GM19372 (cell line): Measurements from ENCODE around the gene TREH.

Source experiments
- ATAC-seq: cut with Tn5 transposase; IDR thresholded peaks from one replicate; pipeline ENCODE4 v1.9.1; 2021; ENCODE audit warnings: mild to moderate bottlenecking, low read depth, moderate library complexity; ENCODE audit not compliant: unreplicated experiment

The TREH gene

GRCh38 chr11:118632577-118633318 lies 46.7 kb downstream of the TREH start:
- ATAC-seq: no peak

GRCh38 chr11:118631142-118631909 lies 48.1 kb downstream of the TREH start:
- no peak for ATAC-seq

- ATAC-seq: no peak
These were observed 49.4 kb downstream of the TREH start for GRCh38 chr11:118629761-118630661.

- no peak for ATAC-seq
These were observed 50.4 kb downstream of the TREH start for GRCh38 chr11:118628861-118629549.

- ATAC-seq: no peak
These were observed 51.0 kb downstream of the TREH start for GRCh38 chr11:118628432-118628831.

GRCh38 chr11:118628031-118628430 lies 51.4 kb downstream of the TREH start:
- no peak for ATAC-seq

GRCh38 chr11:118627566-118627965 lies 51.9 kb downstream of the TREH start:
- no peak for ATAC-seq

GRCh38 chr11:118625976-118626375 lies 53.5 kb downstream of the TREH start:
- ATAC-seq: no peak

GRCh38 chr11:118625036-118625690 lies 54.3 kb downstream of the TREH start:
- ATAC-seq: no peak

- ATAC-seq: no peak
These were observed 56.2 kb downstream of the TREH start for GRCh38 chr11:118623269-118623655.

GRCh38 chr11:118622376-118623268 lies 56.8 kb downstream of the TREH start:
- no peak for ATAC-seq

- no peak for ATAC-seq
These were observed 57.6 kb downstream of the TREH start for GRCh38 chr11:118621784-118622375.

GRCh38 chr11:118621071-118621783 lies 58.2 kb downstream of the TREH start:
- ATAC-seq: no peak

GRCh38 chr11:118620529-118621070 lies 58.9 kb downstream of the TREH start:
- no peak for ATAC-seq

GRCh38 chr11:118619444-118620197 lies 59.8 kb downstream of the TREH start:
- no peak for ATAC-seq

GRCh38 chr11:118618991-118619375 lies 60.5 kb downstream of the TREH start:
- ATAC-seq: no peak
